ENCODE measurements around the gene SPTB. TPM values are rescaled to one million over a fixed set of nuclear protein-coding genes. Genes with fewer than 3 reads are reported as not detected.
A peak's percentile ranks its signal among the peaks of the same experiment; 100 is the strongest.

The SPTB gene
- total RNA-seq, 1 donor from 2014 or later, result 93.1 TPM

DNA sequence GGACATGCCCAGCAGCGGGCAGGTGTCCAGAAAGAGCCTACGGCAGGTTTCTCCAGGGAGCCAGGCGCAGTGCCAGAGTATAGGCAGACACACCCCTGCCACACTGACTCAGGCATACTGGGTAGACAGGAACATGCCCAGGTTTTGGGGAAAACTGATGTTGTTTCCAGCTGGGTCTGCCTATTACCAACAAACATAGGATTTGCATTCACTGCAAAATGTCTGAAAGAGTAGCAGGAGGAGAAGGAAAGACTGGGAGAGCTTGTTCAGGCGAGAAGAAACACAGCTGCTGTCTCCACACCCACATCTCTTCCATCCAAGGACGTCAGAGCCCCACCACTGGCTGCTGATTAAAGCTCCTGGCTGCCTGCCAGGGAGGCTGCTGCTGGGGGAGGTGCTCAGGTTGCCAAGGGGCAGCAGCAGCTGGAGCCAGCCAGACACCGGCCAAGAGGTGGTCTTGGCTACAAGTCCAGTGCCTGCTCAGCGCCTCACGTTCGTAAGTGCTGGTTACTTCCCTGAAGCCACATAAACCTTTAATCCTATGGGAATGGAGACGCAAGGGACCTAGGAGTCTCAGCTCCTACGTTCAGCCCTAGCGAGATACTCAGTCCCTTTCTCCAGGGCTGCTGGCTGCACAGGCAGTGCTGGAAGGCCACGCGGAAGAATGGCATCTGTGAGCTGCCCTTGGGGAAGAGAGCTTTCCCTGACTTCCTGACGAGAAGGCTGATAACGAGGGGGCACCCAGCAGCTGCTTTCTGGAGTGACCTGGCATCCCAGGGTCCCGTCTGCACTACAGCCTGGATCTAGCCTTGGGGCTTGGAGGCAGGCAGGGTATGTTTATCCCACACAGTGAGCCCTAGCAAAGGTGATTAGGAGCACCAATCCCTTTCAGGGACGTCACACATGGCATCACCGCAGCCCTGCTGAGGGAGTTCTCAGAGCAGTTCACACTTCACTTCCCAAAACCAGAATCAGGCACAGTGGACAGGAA lies 117.4 kb downstream of the SPTB start:
- peak; percentile 69 for ATAC-seq
- intact Hi-C loops (cut with micrococcal nuclease), result loop anchor here (5.0 kb wide), 1 partner anchor 90 kb away; no protein-coding TSS in a partner anchor
- peak; percentile 90 for DNase-seq

GRCh38 chr14:64761441-64762043 lies 118.2 kb downstream of the SPTB start:
- DNase-seq, result no peak

DNA sequence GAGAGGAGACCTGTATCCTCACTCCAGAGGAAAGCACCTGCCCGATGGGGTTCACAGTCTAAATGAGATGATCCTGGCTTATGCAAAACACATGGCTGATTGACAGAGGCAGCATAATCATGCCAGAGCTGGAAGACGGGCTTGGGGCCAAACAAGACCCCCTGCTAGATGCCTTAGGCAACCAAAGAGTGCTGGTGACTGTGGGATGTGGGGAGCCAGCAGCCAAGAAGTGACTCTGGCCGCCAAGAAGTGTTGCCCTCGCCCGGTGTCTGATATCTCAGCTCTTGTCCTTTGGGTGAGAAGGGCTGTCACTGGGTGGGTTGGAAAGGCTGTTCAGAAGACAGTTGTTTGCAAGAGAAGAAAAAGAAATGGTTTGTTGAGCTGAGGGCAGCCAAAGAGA lies 118.8 kb downstream of the SPTB start:
- no peak for ATAC-seq
- DNase-seq, result no peak
- intact Hi-C loops (cut with micrococcal nuclease), result loop anchor here (5.0 kb wide), 1 partner anchor 89 kb away; no protein-coding TSS in a partner anchor

More at GRCh38 chr14:64761441-64762043, 118.2 kb downstream of the SPTB start:
- no peak for ATAC-seq
- intact Hi-C loops (cut with micrococcal nuclease), result loop anchor here (5.0 kb wide), 1 partner anchor 89 kb away; no protein-coding TSS in a partner anchor

- intact Hi-C loops (cut with micrococcal nuclease), result loop anchor here (5.0 kb wide), 1 partner anchor 88 kb away; no protein-coding TSS in a partner anchor
These were observed 119.5 kb downstream of the SPTB start for GRCh38 chr14:64760146-64760755.

DNA sequence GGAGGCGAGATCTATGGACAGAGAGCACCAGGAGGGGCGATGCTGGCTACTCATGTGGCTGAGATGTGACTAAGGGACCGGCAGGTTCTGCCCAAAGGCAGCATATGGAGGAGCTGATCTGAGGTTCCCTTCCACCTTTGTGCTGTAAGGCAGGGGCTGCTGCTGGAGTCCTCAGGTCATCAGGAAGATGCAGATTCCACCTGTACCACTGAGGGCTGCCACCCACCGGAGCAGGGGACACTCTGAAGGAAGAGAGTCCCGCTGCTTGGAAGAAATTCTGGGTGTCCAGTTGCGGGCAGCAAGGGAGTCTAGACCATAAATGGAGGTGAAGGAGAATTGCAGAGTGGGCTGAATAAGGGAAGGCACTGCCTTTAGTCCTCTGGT lies 120.2 kb downstream of the SPTB start:
- DNase-seq (no peak), ATAC-seq (no peak)
- intact Hi-C loops (cut with micrococcal nuclease), result loop anchor here (2.0 kb wide), 1 partner anchor 43 kb away; no protein-coding TSS in a partner anchor

More at GRCh38 chr14:64760146-64760755, 119.5 kb downstream of the SPTB start:
- DNase-seq (peak; percentile 70), ATAC-seq (no peak)

- DNase-seq, result peak; percentile 69
- intact Hi-C loops (cut with micrococcal nuclease), result loop anchor here (2.0 kb wide), 1 partner anchor 42 kb away; no protein-coding TSS in a partner anchor
- ATAC-seq, result peak; percentile 59
These were observed 120.8 kb downstream of the SPTB start for GRCh38 chr14:64758691-64759554.

DNA sequence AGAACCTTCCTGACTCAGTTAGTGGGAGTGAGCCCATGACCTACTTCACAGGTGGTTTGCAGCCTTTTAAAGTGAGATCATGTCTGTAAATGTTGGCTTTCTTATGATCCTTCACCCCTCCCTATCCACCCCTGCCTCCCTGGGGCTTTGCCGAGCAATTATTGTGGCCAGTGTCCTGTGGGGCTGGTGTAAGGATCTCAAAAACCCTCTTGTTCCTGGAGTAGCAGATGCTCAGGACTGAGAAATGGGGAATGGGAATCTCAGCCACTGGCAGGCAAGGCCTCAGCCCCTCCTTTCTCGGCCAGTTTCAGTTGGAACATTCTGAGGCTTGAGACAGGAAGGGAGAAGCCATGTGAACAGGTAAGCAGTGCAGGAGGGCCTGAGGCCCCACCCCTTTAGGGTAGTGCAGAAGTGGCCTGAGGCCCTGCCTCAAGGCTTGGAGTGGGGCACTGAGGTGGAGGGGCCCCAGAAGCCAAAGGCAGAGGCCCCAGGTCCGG lies 121.6 kb downstream of the SPTB start:
- intact Hi-C loops (cut with micrococcal nuclease), result loop anchor here (2.0 kb wide), 1 partner anchor 41 kb away; no protein-coding TSS in a partner anchor
- no peak for DNase-seq
- ATAC-seq, result peak; percentile 15

DNA sequence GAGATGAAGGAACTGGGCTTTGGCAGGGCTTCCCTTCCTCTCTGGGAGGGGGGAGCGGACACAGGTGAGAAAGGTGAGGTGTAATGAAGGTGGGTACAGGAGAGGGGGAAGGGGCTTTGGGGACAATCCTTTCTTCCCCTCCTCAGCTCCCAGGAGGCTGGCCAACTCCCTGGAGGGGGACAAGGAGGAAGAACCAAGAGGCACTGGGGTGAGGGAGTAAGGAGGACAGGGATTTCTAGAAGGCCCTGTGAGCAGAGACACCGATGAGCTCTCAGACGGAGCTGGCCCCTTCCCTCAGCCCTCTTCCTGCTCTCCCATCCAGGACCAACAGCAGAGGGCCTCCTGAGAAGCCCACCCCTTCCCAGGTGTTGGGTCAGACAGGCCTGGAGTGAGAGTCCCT lies 122.1 kb downstream of the SPTB start:
- intact Hi-C loops (cut with micrococcal nuclease), result no loop called here
- ATAC-seq (no peak), DNase-seq (no peak)

GRCh38 chr14:64756712-64757111 lies 123.0 kb downstream of the SPTB start:
- DNase-seq (no peak), ATAC-seq (no peak)
- intact Hi-C loops (cut with micrococcal nuclease), result no loop called here

- DNase-seq (no peak), ATAC-seq (no peak)
- intact Hi-C loops (cut with micrococcal nuclease), result no loop called here
These were observed 123.9 kb downstream of the SPTB start for GRCh38 chr14:64755781-64756221.

DNA sequence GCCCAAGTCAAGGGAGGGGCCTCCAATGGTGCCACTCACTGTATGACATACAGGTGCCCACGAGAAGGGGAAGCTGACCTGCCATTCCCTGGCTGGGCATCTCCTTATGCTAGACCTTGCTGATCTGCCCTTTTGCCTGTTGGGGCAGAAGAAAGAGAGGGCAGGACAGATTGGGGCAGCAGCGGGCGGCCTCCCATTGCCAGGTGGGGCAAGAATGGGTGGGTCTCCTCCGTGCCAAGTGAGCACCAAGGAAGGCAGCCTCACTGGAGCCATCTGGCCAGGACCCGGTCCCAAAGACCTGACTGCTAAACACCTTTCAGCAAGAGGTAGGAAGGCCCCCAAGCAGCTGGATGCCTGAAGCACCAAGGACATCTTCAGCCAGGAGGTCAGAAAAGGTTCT lies 125.0 kb downstream of the SPTB start:
- DNase-seq, result no peak
- intact Hi-C loops (cut with micrococcal nuclease), result no loop called here
- no peak for ATAC-seq

DNA sequence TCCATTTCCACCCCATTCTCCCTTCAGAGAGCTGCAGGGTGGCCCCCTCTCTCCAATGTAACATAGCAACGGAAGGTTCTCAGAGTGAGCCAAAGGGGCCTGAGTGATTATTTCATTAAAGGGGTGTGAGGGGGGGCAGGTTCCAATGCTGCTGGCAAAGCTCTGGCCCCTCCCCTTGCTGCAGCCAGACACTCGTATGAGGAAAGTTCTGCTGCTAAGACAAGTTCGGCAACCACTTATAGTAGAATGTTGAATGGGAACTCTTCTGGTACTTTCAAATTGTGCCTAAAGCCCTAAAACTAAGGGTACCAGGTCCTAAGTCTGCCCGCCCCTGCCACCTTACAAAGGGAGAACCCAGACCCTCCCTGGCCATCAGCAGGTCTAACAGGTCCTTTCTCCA lies 125.7 kb downstream of the SPTB start:
- ATAC-seq, result no peak
- DNase-seq, result no peak
- intact Hi-C loops (cut with micrococcal nuclease), result no loop called here

DNA sequence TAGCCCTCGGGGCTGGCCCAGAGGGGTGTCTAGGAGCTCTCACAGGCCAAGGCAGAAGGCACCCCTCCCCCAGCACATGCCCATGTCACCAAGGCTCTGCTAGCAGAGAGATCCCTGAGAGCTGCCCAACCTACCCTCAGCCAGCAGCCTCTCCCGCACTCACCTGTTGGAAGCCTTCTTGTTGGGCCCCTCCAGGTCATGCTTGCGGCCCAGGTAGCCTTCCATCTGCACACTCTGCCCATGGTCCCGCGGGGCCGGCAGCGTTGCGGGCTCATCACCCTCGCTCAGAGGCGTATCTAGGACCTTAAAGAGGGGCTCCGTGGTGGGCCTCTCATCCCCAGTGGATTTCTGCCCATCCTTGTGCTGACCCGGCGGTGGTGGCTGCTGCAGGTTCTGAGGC lies 126.3 kb downstream of the SPTB start:
- ATAC-seq, result no peak
- DNase-seq, result no peak
- intact Hi-C loops (cut with micrococcal nuclease), result no loop called here

GRCh38 chr14:64752909-64753308 lies 126.8 kb downstream of the SPTB start:
- ATAC-seq, result no peak
- DNase-seq, result no peak
- intact Hi-C loops (cut with micrococcal nuclease), result no loop called here

- no peak for ATAC-seq
- intact Hi-C loops (cut with micrococcal nuclease), result no loop called here
- no peak for DNase-seq
These were observed 130.6 kb downstream of the SPTB start for GRCh38 chr14:64748995-64749714.

DNA sequence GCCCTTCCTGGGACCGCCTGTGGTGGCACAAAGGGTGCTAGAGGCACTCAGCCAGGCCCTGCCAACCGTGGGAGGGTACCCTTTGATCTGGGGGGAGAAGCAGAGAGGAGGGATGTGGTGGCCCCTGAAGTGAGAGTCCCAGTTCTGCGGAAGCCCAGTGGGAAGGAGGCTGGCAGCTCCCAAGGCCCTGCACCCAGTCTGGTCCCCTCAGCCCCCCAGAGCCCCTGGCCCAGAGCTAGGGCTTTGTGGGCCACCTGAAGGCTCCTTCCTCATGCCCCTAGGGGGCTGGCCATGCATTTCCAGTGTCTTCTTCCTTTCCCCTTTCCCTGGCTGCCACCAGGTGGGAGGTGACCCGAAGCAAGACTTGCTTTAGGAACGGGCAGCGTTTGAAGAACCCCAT lies 131.2 kb downstream of the SPTB start:
- ATAC-seq (no peak), DNase-seq (no peak)
- intact Hi-C loops (cut with micrococcal nuclease), result no loop called here

DNA sequence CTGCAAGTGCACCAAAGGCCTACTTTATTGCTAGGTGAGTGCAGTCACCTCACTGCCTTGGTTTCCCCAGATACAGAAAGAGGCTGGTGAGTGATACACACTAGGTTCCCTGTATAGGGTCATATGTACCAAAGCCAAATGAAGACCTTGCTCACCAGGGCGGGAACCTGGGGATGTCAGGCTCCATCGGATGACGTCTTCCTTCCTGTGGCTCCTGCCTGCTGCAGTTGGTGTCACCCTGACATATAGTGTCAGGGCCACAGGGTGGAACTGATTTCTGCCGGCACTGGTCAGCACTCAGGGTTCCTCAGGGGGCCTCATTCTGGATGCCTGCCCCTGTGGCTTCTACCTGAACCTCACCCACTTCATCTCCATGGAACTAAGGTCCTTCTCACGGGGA lies 132.4 kb downstream of the SPTB start:
- intact Hi-C loops (cut with micrococcal nuclease), result no loop called here
- DNase-seq, result no peak

More for the DNA sequence above, 132.4 kb downstream of the SPTB start:
- ATAC-seq, result no peak

Measured in left ventricle myocardium superior (tissue), 1 donor.